Limb (tissue), 2 donors: ENCODE measurements around the gene SKA1.
"Not testable (repeated sequence)": the region's sequence is repeated elsewhere in the genome, so short reads cannot be mapped to it uniquely, and the experiment has no call there.

Experiments
- DNase-seq, 2 donors: peaks; one replicate each; pipeline ENCODE4 v3.0.0-alpha.2; 2016; ENCODE audit errors: extremely low spot score in 2 of 2

The SKA1 gene

GRCh38 chr18:50395093-50395492 lies 20.2 kb downstream of the SKA1 start:
- DNase-seq = no peak

- DNase-seq = no peak
Measured at GRCh38 chr18:50396005-50396660, 21.3 kb downstream of the SKA1 start.

- DNase-seq = no peak
Measured at GRCh38 chr18:50397023-50397422, 22.2 kb downstream of the SKA1 start.

GRCh38 chr18:50398099-50398498 lies 23.3 kb downstream of the SKA1 start:
- no peak for DNase-seq

GRCh38 chr18:50398947-50399346 lies 24.1 kb downstream of the SKA1 start:
- no peak for DNase-seq

- DNase-seq = no peak
Measured at GRCh38 chr18:50399582-50399981, 24.7 kb downstream of the SKA1 start.

- DNase-seq = not testable (repeated sequence)
Measured at GRCh38 chr18:50400438-50400837, 25.6 kb downstream of the SKA1 start.

- no peak for DNase-seq
Measured at GRCh38 chr18:50401295-50401694, 26.4 kb downstream of the SKA1 start.

- peak in 1 of 2 donors; percentile 58 for DNase-seq
Measured at GRCh38 chr18:50401888-50402287, 27.0 kb downstream of the SKA1 start.

GRCh38 chr18:50404752-50405581 lies 30.1 kb downstream of the SKA1 start:
- not testable (repeated sequence) for DNase-seq

- no peak for DNase-seq
Measured at GRCh38 chr18:50405582-50406271, 30.9 kb downstream of the SKA1 start.

- DNase-seq = no peak
Measured at GRCh38 chr18:50409236-50409635, 34.4 kb downstream of the SKA1 start.

GRCh38 chr18:50410008-50410407 lies 35.2 kb downstream of the SKA1 start:
- no peak for DNase-seq

GRCh38 chr18:50410894-50411293 lies 36.0 kb downstream of the SKA1 start:
- no peak for DNase-seq

- DNase-seq = not testable (repeated sequence)
Measured at GRCh38 chr18:50416832-50417231, 42.0 kb downstream of the SKA1 start.

GRCh38 chr18:50417705-50418104 lies 42.9 kb downstream of the SKA1 start:
- DNase-seq = not testable (repeated sequence)

- no peak for DNase-seq
Measured at GRCh38 chr18:50418650-50419049, 43.8 kb downstream of the SKA1 start.

- no peak for DNase-seq
Measured at GRCh38 chr18:50422286-50422898, 47.5 kb downstream of the SKA1 start.

GRCh38 chr18:50424877-50425690 lies 50.2 kb downstream of the SKA1 start:
- DNase-seq = no peak

- no peak for DNase-seq
Measured at GRCh38 chr18:50427896-50428295, 53.0 kb downstream of the SKA1 start.
